Hepatic stellate cell (primary cell): ENCODE results near the gene UNKL.

Experiments used
- DNase-seq: peaks from one replicate; pipeline ENCODE4 v3.0.0; 2011; ENCODE audit warnings: low spot score

Gene UNKL

GRCh38 chr16:1401758-1402154, 12.7 kb downstream of the UNKL start:
- DNase-seq: no peak

- DNase-seq: no peak
These were observed 13.3 kb downstream of the UNKL start for GRCh38 chr16:1401061-1401757.

- no peak for DNase-seq
These were observed 15.5 kb downstream of the UNKL start for GRCh38 chr16:1398826-1399581.

- DNase-seq: no peak
These were observed 16.2 kb downstream of the UNKL start for GRCh38 chr16:1398351-1398750.

- DNase-seq: no peak
These were observed 16.7 kb downstream of the UNKL start for GRCh38 chr16:1397779-1398178.

GRCh38 chr16:1395444-1396031, 19.0 kb downstream of the UNKL start:
- DNase-seq: no peak

GRCh38 chr16:1394367-1394951, 20.0 kb downstream of the UNKL start:
- DNase-seq: no peak

GRCh38 chr16:1393613-1394176, 20.8 kb downstream of the UNKL start:
- no peak for DNase-seq

GRCh38 chr16:1392826-1393225, 21.7 kb downstream of the UNKL start:
- DNase-seq: no peak

GRCh38 chr16:1390239-1390779, 24.2 kb downstream of the UNKL start:
- DNase-seq: no peak

GRCh38 chr16:1389762-1390161, 24.7 kb downstream of the UNKL start:
- no peak for DNase-seq

- DNase-seq: no peak
These were observed 27.2 kb downstream of the UNKL start for GRCh38 chr16:1387331-1387730.

- no peak for DNase-seq
These were observed 29.3 kb downstream of the UNKL start for GRCh38 chr16:1385232-1385631.

GRCh38 chr16:1383556-1383955, 30.9 kb downstream of the UNKL start:
- DNase-seq: no peak

GRCh38 chr16:1381612-1382406, 32.7 kb downstream of the UNKL start:
- DNase-seq: no peak

- DNase-seq: no peak
These were observed 34.3 kb downstream of the UNKL start for GRCh38 chr16:1380195-1380594.

- peak; percentile 75 for DNase-seq
These were observed 35.0 kb downstream of the UNKL start for GRCh38 chr16:1379304-1380076.

GRCh38 chr16:1378804-1379303, 35.6 kb downstream of the UNKL start:
- peak; percentile 90 for DNase-seq

GRCh38 chr16:1378087-1378803, 36.3 kb downstream of the UNKL start:
- no peak for DNase-seq
